COLO668 (cell line): ENCODE measurements around the gene CYSTM1.
A peak's percentile ranks its signal among the peaks of the same experiment; 100 is the strongest.

Experiments
- DNase-seq: peaks from one replicate; lab custom pipeline; 2025; ENCODE audit not compliant: unreplicated experiment; lab: John Stamatoyannopoulos, UW

The CYSTM1 gene

DNA sequence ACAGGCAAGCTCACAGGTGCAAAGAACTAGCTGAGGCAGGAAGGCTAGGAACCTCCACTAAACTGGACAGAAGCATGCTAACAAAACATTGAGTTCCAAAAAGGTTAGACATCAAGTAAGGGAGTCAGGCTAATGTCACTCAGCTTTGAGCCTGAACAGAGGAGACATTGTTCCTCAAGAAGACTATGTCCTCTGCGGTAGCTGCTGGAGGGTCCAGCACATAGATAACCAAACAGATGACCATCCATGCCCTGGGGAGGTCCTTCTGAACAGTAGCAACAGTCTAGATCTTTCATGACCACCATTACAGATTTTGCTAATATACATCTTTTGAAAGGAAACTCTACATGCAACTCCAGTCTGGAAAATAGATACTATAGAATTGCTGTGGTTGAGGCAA is 57.7 kb downstream of the CYSTM1 start:
- DNase-seq, result no peak

GRCh38 chr5:140234377-140234989 is 59.5 kb downstream of the CYSTM1 start:
- no peak for DNase-seq

DNA sequence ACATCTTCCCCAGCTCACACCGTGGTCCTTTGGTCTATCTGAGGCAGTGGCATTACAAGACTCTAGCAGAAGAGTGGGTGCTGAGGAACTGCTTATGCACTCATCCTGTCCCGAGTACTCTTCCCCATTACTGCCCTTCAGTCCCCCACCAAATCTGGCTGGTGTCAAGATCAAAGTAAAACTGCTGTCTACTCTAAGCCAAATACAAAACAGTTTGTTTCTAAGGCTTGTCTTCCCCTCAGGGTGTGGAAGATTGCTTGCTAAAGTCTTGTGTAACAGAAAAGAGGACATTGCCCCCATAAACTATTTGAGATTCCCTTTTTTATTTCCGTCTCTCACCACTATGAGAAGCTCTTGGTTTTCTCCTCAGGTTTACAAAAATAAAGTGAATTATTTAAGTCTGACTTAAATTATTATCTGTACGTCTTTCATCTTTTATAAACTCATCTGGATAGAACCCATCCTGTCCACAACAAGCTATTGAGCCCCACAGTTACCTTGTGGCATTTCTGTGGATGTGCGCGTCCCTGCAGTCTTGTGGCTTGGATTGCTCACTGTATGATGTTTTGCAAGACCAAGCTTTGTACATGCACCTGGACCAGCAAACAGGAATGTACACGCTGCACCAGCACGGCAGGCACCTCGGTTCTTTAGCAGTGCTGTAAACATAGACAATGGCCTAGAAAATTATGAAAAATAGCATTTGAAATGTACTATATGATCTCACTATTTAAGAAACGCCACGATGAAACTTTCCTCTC is 61.0 kb downstream of the CYSTM1 start:
- no peak for DNase-seq

- no peak for DNase-seq
Measured at GRCh38 chr5:140236891-140237598, 62.1 kb downstream of the CYSTM1 start.

GRCh38 chr5:140238756-140239155 is 63.8 kb downstream of the CYSTM1 start:
- no peak for DNase-seq

DNA sequence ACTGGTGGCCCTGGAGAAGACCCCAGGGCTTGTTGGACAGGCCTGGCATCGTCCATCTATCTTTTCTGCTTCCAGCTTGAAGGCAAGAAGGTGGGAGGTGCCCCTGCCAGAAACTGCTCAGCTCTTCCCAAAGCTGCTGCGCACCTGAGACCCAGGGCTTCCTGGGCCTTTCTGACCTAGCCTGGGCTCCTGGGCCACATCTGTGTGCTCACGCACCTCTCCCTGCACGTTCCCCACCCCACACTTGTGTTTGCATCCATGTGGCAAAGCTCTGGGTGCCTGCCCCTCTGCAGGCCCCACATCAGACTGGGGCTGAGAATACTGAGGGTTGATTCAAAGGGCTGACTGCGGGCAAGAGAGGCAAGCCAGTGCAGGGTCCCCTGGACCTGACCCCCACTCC is 64.5 kb downstream of the CYSTM1 start:
- DNase-seq, result no peak

DNA sequence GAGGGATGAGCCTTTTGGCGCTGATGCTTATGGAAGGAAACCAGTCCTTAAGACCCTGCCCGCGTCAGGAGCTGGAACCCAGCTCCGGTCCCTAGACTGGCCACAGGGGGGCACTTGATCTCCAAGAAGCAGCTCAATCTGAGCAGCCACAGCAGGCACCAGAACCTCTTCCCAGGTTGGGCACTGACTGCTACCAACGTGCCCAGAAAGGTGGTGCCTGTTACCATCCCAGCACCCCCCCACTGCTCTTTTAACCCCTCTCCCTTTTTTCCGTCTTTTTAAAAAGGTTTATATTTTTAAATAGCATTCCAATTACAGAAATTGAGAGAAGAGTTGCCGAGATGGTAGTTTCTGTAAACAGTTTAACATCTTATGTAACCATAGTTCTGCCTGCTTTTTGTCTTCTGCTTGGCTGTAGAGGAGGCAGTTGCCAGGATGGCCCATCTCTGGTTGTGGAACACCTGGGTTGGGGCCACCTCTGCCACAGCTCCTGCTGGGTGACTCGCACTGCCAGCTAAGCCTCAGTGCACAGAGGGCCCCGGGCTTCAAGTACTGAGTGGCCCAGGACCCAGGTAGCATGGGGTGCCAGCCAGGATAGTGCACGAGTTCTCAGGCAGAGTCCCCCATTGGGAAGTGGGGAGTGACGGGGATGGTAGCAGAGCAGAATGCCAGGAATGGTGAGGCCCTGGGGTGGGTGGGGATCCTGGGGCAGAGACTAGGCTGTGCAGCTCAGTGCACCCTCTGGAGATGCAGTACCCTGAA is 65.1 kb downstream of the CYSTM1 start:
- peak; percentile 37 for DNase-seq

DNA sequence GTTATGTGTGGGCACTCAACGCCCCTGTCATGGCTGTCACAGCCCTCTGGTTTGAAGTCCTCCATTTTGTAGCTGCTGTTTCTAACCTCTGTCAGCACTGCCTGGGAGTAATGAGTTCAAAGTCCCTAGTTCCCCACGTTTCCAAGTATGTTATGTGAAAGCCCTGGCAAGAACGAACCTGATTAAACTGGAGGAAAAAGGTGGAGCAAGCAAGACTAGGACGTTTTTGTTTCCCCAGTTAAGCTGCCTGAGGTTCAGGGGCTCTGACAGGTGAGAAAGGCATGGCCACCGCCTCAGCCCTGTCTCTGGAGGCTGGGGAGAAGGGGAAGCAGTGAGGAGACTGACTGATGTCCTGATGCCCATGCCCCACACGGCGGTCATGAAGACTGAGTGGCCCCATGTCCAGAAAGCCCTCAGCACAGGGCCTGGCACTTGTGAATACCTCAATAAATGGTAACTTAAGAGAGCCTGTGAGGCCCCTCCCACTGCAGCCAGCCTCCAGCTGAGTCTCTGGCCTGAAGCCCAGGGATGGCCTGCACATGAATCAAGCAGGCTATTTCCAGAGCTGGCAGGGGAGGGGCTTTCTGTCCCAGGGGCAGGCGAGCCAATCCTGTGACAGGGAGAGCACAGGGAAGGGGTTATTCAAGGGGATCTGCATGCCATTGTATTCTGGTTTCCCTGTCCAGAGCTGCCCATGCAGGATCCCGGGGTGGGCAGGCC is 66.2 kb downstream of the CYSTM1 start:
- peak; percentile 50 for DNase-seq

GRCh38 chr5:140242099-140242498 is 67.1 kb downstream of the CYSTM1 start:
- DNase-seq, result no peak

- peak; percentile 6 for DNase-seq
Measured at GRCh38 chr5:140242890-140243585, 68.0 kb downstream of the CYSTM1 start.

DNA sequence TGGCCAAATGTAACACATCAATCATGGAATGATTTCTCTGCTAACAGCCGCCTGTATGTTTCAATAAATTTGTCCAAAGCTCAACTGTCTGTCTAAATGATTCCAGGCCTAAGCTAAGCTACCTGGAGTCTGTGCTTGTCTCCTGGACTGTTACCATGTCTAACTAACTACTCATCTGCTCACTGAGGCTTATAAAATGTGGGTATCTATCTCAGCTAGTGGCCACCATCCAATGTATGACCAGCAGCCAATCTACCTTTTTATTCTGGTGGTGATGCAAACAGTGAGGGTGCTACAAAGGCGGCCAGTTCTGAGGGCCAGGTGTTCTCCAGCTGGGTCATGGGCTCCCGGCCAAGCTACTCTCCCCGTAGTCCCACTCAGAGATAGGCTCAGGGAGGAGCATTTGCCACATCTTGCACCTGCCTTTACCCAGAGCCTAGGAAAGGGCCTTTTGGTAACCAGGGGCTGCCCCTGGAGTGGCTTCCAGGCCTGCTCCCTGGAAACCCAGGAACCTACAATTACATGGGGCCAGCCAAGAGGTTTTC is 68.8 kb downstream of the CYSTM1 start:
- DNase-seq, result peak; percentile 82

- DNase-seq, result peak; percentile 71
Measured at GRCh38 chr5:140244525-140245025, 69.6 kb downstream of the CYSTM1 start.

GRCh38 chr5:140245341-140245740 is 70.4 kb downstream of the CYSTM1 start:
- DNase-seq, result no peak

GRCh38 chr5:140245926-140246325 is 70.9 kb downstream of the CYSTM1 start:
- DNase-seq, result no peak

GRCh38 chr5:140246378-140247122 is 71.6 kb downstream of the CYSTM1 start:
- DNase-seq, result no peak

DNA sequence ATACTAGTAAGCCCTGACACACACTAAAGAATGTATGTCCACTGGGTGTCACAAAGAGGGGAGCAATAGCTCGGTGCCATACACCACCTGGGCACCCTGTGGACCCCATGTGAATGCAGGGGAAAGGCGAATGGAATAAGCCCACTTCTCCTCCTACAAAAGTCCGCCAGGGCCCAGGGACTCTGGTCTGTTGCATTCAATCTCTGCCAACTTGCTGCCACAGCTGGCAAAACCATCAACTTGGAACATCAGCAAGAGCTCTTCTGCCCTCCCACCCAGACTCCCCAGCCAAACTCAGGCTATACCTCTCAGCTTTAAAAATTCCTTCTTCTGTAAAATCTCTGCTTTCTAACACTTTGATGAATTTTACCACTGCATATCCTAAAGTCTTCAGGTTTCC is 73.4 kb downstream of the CYSTM1 start:
- no peak for DNase-seq

- no peak for DNase-seq
Measured at GRCh38 chr5:140249536-140249935, 74.5 kb downstream of the CYSTM1 start.

- DNase-seq, result no peak
Measured at GRCh38 chr5:140250386-140250785, 75.4 kb downstream of the CYSTM1 start.

GRCh38 chr5:140251527-140251973 is 76.6 kb downstream of the CYSTM1 start:
- DNase-seq, result no peak
